Measurements from ENCODE around the gene RNF151.

RNF151 gene

GRCh38 chr16:1982013-1982433 is 15.4 kb downstream of the RNF151 start:
- Histone ChIP-seq H3K27me3 (ENCODE audit: low read depth, low read length) (no peaks in the 10 kb centered on the region), H3K4me2 (ENCODE audit: low read length) (no peak overlapping the region), H3K4me3 (ENCODE audit: low read length) (no peak overlapping the region), H3K9me3 (ENCODE audit: insufficient read depth, low read length) (no peaks in the 10 kb centered on the region), H3K79me2 (ENCODE audit: low read length) (peaks cover 12% of the 10 kb centered on the region), H3K27ac (ENCODE audit: low read length) (no peak overlapping the region), H3K36me3 (replicated peaks; ENCODE audit: low read depth, low read length) (peaks cover 19% of the 10 kb centered on the region), H3K4me1 (ENCODE audit: low read length) (peaks cover 10% of the 10 kb centered on the region), H4K20me1 (ENCODE audit: insufficient read depth, low read length) (no peaks in the 10 kb centered on the region), H3K9ac (ENCODE audit: low read length) (no peak overlapping the region), H2AFZ (ENCODE audit: low read depth, low read length) (no peak overlapping the region)
- TF ChIP-seq CTCF (IDR thresholded peaks at IDR 0.05; ENCODE audit: low read depth, low read length): no peak
- no peak for TF ChIP-seq EZH2phosphoT487 (IDR thresholded peaks at IDR 0.05; ENCODE audit: low read depth)

GRCh38 chr16:1982991-1983543 is 16.4 kb downstream of the RNF151 start:
- TF ChIP-seq CTCF (IDR thresholded peaks at IDR 0.05; ENCODE audit: low read depth, low read length): no peak
- TF ChIP-seq EZH2phosphoT487 (IDR thresholded peaks at IDR 0.05; ENCODE audit: low read depth): no peak
- Histone ChIP-seq H2AFZ (ENCODE audit: low read depth, low read length) (no peak overlapping the region), H4K20me1 (ENCODE audit: insufficient read depth, low read length) (no peaks in the 10 kb centered on the region), H3K9ac (ENCODE audit: low read length) (no peak overlapping the region), H3K9me3 (ENCODE audit: insufficient read depth, low read length) (no peaks in the 10 kb centered on the region), H3K4me2 (ENCODE audit: low read length) (no peak overlapping the region), H3K36me3 (replicated peaks; ENCODE audit: low read depth, low read length) (peaks cover 19% of the 10 kb centered on the region), H3K4me3 (ENCODE audit: low read length) (peak overlapping the region; percentile 95; the same call in 1 of the 2 replicates), H3K79me2 (ENCODE audit: low read length) (peaks cover 12% of the 10 kb centered on the region), H3K4me1 (ENCODE audit: low read length) (peaks cover 10% of the 10 kb centered on the region), H3K27ac (ENCODE audit: low read length) (no peak overlapping the region), H3K27me3 (ENCODE audit: low read depth, low read length) (no peaks in the 10 kb centered on the region)

- TF ChIP-seq EZH2phosphoT487 (IDR thresholded peaks at IDR 0.05; ENCODE audit: low read depth) (no peak), CTCF (IDR thresholded peaks at IDR 0.05; ENCODE audit: low read depth, low read length) (no peak)
- H3K27ac ChIP-seq (ENCODE audit: low read length): no peak within 1 kb of the TSS
Measured at GRCh38 chr16:1983544-1984346, 17.1 kb downstream of the RNF151 start, which contains the start of gene GFER. TSS of gene GFER (plus strand) at chr16:1984193. CDS start at chr16:1984219, 26 bp downstream.

More at GRCh38 chr16:1983544-1984346, 17.1 kb downstream of the RNF151 start, which contains the start of gene GFER:
- Histone ChIP-seq H3K4me2 (ENCODE audit: low read length) (peak within 1 kb of the TSS; percentile 98), H3K27me3 (ENCODE audit: low read depth, low read length) (no peaks in the 10 kb centered on the region), H3K9me3 (ENCODE audit: insufficient read depth, low read length) (no peaks in the 10 kb centered on the region), H2AFZ (ENCODE audit: low read depth, low read length) (peak within 1 kb of the TSS; percentile 55; the same call in 1 of the 2 replicates), H3K9ac (ENCODE audit: low read length) (peak within 1 kb of the TSS; percentile 88), H3K79me2 (ENCODE audit: low read length) (peaks cover 12% of the 10 kb centered on the region), H4K20me1 (ENCODE audit: insufficient read depth, low read length) (no peaks in the 10 kb centered on the region), H3K36me3 (replicated peaks; ENCODE audit: low read depth, low read length) (peaks cover 16% of the 10 kb centered on the region), H3K4me1 (ENCODE audit: low read length) (peaks cover 10% of the 10 kb centered on the region), H3K4me3 (ENCODE audit: low read length) (peak within 1 kb of the TSS; percentile 95)

Data from OCI-LY3 (cell line).